GM12878 (cell line): Measurements from ENCODE around the gene CCNJL. TPM values are rescaled to one million over a fixed set of nuclear protein-coding genes. Genes with fewer than 3 reads are reported as not detected.

Experiments used
- BHLHE40 ChIP-seq, 2 experiments: fragments of 450-650 bp in 1 of 2; IDR thresholded peaks; 2 replicates each; pipeline ENCODE4 v1.6.1; 2011 to 2017; ENCODE audit warnings: low read depth in 2 of 2, borderline replicate concordance in 1 of 2, improper control_type of control experiment in 1 of 2, low read length in 1 of 2, mild to moderate bottlenecking in 1 of 2
- CBX5 ChIP-seq: sonication (generic); IDR thresholded peaks from 2 replicates; pipeline ENCODE4 v1.6.1; 2016; ENCODE audit warnings: low read depth, moderate library complexity, mild to moderate bottlenecking, inconsistent platforms
- CHD4 ChIP-seq: fragments of 200-600 bp; sonication (generic); IDR thresholded peaks from 2 replicates; pipeline ENCODE4 v1.6.1; 2016; ENCODE audit warnings: mild to moderate bottlenecking
- CTCF ChIP-seq, 3 experiments: IDR thresholded peaks in 2 of 3; conservative IDR thresholded peaks in 1 of 3; 2 replicates each; pipeline ENCODE4 v1.5.1; 2011; ENCODE audit warnings: low read depth in 3 of 3, low read length in 3 of 3, mild to moderate bottlenecking in 3 of 3, control low read depth in 2 of 3, moderate library complexity in 2 of 3, inconsistent platforms in 1 of 3, mixed read lengths in 1 of 3; ENCODE audit not compliant: control insufficient read depth in 2 of 3, insufficient read depth in 1 of 3; ENCODE audit errors: extremely low read depth in 1 of 3
- NFXL1 ChIP-seq: fragments of 450-650 bp; IDR thresholded peaks from 2 replicates; pipeline ENCODE4 v1.6.1; 2017; ENCODE audit warnings: antibody characterized with exemption, mild to moderate bottlenecking, borderline replicate concordance
- SMC3 ChIP-seq: IDR thresholded peaks from 2 replicates; pipeline ENCODE4 v1.6.1; 2011; ENCODE audit warnings: low read length, improper control_type of control experiment, borderline replicate concordance
- ZNF622 ChIP-seq: fragments of 450-650 bp; IDR thresholded peaks from 2 replicates; pipeline ENCODE4 v1.6.1; 2017; ENCODE audit warnings: mild to moderate bottlenecking, inconsistent platforms
- polyA plus RNA-seq, 11 experiments: library from polyadenylated mRNA; depleted of rRNA in 4 of 11; unstranded in 6 of 11; stranded (reverse) in 5 of 11; fragments of >200 nt; fragmentation: Nextera tagmentation in 4 of 11; fragmentation: Illumina TruSeq in 1 of 11; extraction: Ambion mirVana in 4 of 11; extraction: Trizol in 1 of 11; gene quantifications; 1 replicate in 1 of 11; 2 replicates in 10 of 11; pipeline versions ENCODE4 v1.2.1 to v1.2.3, GENCODE V29; 2011 to 2016; ENCODE audit warnings: inconsistent platforms in 2 of 11, missing spikeins in 2 of 11, low read depth in 1 of 11
- total RNA-seq, 4 experiments: library from RNA; depleted of rRNA in 3 of 4; stranded (reverse); fragments of >200 nt in 3 of 4; fragmentation: Illumina TruSeq in 1 of 4; extraction: Trizol in 1 of 4; gene quantifications; 2 replicates each; pipeline versions ENCODE4 v1.2.1 to v1.2.3, GENCODE V29; 2013 to 2021
- TF ChIP-seq, protein P1 (sequence below): fragments of 450-650 bp; formaldehyde crosslinking; IDR thresholded peaks from 2 replicates; pipeline ENCODE4 v1.4.0; 2022; ENCODE audit warnings: mild to moderate bottlenecking, moderate library complexity

CCNJL gene
- total and polyA plus RNA-seq, 10 of the 15 experiments (the other 5 are each of a cell fraction or from before 2014, with no cell fraction given), result 0.09 to 0.20 (median 0.10) TPM; not detected in 7

DNA sequence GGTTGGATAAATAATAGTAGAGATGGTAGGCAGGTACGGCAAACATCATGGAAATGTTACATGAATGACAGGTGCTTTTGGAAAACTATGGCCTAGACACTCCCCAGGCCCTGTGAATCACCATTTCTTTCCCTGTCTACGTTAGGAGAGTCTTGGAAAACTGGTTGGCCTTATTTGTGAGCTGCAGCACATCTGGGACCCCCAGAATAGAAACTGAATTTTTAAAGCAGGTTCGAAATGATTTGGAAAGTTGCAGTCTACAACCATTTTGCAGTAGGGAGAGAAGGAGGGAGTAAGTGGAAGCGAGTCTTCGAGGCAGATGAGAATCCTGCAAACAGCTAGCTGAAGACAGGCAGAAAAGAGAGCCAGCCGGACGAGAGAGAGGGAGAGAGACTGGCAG is 45.0 kb upstream of the CCNJL start (continued):
- TF ChIP-seq, protein P1, sequence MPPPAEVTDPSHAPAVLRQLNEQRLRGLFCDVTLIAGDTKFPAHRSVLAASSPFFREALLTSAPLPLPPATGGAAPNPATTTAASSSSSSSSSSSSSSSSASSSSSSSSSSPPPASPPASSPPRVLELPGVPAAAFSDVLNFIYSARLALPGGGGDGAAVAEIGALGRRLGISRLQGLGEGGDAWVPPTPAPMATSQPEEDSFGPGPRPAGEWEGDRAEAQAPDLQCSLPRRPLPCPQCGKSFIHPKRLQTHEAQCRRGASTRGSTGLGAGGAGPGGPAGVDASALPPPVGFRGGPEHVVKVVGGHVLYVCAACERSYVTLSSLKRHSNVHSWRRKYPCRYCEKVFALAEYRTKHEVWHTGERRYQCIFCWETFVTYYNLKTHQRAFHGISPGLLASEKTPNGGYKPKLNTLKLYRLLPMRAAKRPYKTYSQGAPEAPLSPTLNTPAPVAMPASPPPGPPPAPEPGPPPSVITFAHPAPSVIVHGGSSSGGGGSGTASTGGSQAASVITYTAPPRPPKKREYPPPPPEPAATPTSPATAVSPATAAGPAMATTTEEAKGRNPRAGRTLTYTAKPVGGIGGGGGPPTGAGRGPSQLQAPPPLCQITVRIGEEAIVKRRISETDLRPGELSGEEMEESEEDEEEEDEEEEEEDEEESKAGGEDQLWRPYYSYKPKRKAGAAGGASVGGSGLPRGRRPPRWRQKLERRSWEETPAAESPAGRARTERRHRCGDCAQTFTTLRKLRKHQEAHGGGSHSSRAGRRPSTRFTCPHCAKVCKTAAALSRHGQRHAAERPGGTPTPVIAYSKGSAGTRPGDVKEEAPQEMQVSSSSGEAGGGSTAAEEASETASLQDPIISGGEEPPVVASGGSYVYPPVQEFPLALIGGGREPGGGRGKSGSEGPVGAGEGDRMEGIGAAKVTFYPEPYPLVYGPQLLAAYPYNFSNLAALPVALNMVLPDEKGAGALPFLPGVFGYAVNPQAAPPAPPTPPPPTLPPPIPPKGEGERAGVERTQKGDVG (CRISPR knock-in tag), result no peak
- TF ChIP-seq SMC3 (no peak), CTCF (IDR thresholded peaks at IDR 0.05 in 2 of 3, conservative IDR thresholded peaks at IDR 0.05 in 1 of 3; ENCODE audit: control insufficient read depth in 2 of 3, extremely low read depth in 1 of 3, insufficient read depth in 1 of 3, low read depth in 3 of 3, low read length in 3 of 3) (no peak), CHD4 (no peak), BHLHE40 (IDR thresholded peaks at IDR 0.05; ENCODE audit: borderline replicate concordance in 1 of 2, low read depth in 2 of 2, low read length in 1 of 2) (no peak), CBX5 (no peak), NFXL1 (no peak), ZNF622 (no peak)
